ENCODE results near the gene CCL18.

DNA sequence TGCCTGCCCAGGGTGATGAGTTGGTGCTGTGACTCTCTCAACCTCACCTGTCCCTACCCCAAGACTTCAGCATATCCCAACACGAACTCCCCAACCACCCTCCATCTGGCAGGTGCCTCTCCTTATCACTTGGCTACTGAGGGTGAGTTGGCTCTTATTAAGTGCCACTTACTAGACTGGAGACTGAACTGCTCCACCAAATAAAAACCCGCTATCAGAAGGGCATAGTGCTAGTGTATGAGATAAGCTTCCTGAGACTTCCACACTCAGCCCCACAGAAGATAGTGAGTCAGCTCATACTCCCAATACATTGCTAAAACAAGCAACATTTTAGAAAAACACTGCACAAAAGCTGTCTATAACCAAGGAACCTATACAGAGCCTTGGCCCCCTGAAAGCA lies 16.0 kb upstream of the CCL18 start:
- TF ChIP-seq EZH2 (IDR thresholded peaks at IDR 0.05; ENCODE audit: borderline replicate concordance, low read depth, low read length, severe bottlenecking) (no peak), POLR2AphosphoS5 (IDR thresholded peaks at IDR 0.05; ENCODE audit: insufficient read depth, low read depth, low read length) (no peak), POLR2A (IDR thresholded peaks at IDR 0.05; ENCODE audit: low read depth, low read length) (no peak)
- TF ChIP-seq, protein P1, sequence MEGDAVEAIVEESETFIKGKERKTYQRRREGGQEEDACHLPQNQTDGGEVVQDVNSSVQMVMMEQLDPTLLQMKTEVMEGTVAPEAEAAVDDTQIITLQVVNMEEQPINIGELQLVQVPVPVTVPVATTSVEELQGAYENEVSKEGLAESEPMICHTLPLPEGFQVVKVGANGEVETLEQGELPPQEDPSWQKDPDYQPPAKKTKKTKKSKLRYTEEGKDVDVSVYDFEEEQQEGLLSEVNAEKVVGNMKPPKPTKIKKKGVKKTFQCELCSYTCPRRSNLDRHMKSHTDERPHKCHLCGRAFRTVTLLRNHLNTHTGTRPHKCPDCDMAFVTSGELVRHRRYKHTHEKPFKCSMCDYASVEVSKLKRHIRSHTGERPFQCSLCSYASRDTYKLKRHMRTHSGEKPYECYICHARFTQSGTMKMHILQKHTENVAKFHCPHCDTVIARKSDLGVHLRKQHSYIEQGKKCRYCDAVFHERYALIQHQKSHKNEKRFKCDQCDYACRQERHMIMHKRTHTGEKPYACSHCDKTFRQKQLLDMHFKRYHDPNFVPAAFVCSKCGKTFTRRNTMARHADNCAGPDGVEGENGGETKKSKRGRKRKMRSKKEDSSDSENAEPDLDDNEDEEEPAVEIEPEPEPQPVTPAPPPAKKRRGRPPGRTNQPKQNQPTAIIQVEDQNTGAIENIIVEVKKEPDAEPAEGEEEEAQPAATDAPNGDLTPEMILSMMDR (IDR thresholded peaks at IDR 0.05; ENCODE audit: extremely low read depth in 1 of 2, insufficient read depth in 1 of 2, low read depth in 1 of 2, low read length in 2 of 2) = no peak
- TF ChIP-seq, protein P2, sequence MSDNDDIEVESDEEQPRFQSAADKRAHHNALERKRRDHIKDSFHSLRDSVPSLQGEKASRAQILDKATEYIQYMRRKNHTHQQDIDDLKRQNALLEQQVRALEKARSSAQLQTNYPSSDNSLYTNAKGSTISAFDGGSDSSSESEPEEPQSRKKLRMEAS (IDR thresholded peaks at IDR 0.05; ENCODE audit: insufficient read depth, insufficient read length) = no peak
